WTC11 (cell line): ENCODE measurements around the gene SLC66A2. TPM values are rescaled to one million over a fixed set of nuclear protein-coding genes. Genes with fewer than 3 reads are reported as not detected.

Source experiments
- ATAC-seq: fragments of 200-7000 bp; cut with Tn5 transposase; 2 replicates; pipeline ENCODE4 v1.10.0; 2021; ENCODE audit warnings: mild to moderate bottlenecking, moderate library complexity
- CTCF ChIA-PET: fragments of 300-600 bp; sonication (Branson Sonifier 250); formaldehyde crosslinking; loops from one replicate; lab custom pipeline; 2021; ENCODE audit warnings: antibody characterized with exemption; lab: Charles Lee
- POLR2A ChIA-PET: fragments of 350-600 bp; sonication (Branson Sonifier 250); formaldehyde crosslinking; loops from one replicate; lab custom pipeline; 2021; ENCODE audit warnings: antibody characterized with exemption; lab: Charles Lee
- DNase-seq: peaks from one replicate; pipeline ENCODE4 v3.0.0; 2021; ENCODE audit warnings: low spot score
- H3K27ac Mint-ChIP-seq: 2 replicates; pipeline ENCODE4 v1.8.0; 2021; ENCODE audit warnings: mixed read lengths
- H3K27me3 Mint-ChIP-seq: 2 replicates; pipeline ENCODE4 v1.8.0; 2021; ENCODE audit warnings: low read depth, mild to moderate bottlenecking, moderate library complexity, mixed read lengths
- H3K36me3 Mint-ChIP-seq: 2 replicates; pipeline ENCODE4 v1.8.0; 2021; ENCODE audit warnings: mixed read lengths
- H3K4me1 Mint-ChIP-seq: 2 replicates; pipeline ENCODE4 v1.8.0; 2022; ENCODE audit warnings: mixed read lengths
- H3K4me3 Mint-ChIP-seq: 2 replicates; pipeline ENCODE4 v1.8.0; 2021; ENCODE audit warnings: mild to moderate bottlenecking, moderate library complexity, mixed read lengths
- H3K9me3 Mint-ChIP-seq: 2 replicates; pipeline ENCODE4 v1.8.0; 2021; ENCODE audit warnings: mixed read lengths
- ARID4B ChIP-seq: sonication (generic); formaldehyde crosslinking; IDR thresholded peaks from 2 replicates; pipeline ENCODE4 v1.8.0; 2023; ENCODE audit warnings: missing genetic modification reagents, mild to moderate bottlenecking, borderline replicate concordance
- CDX4 ChIP-seq: fragments of 250-450 bp; sonication (Bioruptor Pico); IDR thresholded peaks from 2 replicates; pipeline ENCODE4 v1.9.0; 2021; ENCODE audit warnings: moderate library complexity, mild to moderate bottlenecking, inconsistent platforms, borderline replicate concordance
- CTCF ChIP-seq: fragments of 200-600 bp; IDR thresholded peaks from 2 replicates; pipeline ENCODE4 v1.8.0; 2022; ENCODE audit warnings: antibody characterized with exemption
- E2F4 ChIP-seq: sonication (generic); formaldehyde crosslinking; IDR thresholded peaks from 2 replicates; pipeline ENCODE4 v1.8.1; 2022; ENCODE audit warnings: low read depth, mild to moderate bottlenecking, moderate library complexity, missing genetic modification reagents, borderline replicate concordance
- FOXJ3 ChIP-seq: sonication (generic); formaldehyde crosslinking; IDR thresholded peaks from 2 replicates; pipeline ENCODE4 v1.9.0; 2021; ENCODE audit warnings: missing genetic modification reagents, mild to moderate bottlenecking, borderline replicate concordance
- GRHL2 ChIP-seq: fragments of 250-450 bp; sonication (Bioruptor Pico); IDR thresholded peaks from 2 replicates; pipeline ENCODE4 v1.8.0; 2022; ENCODE audit warnings: mild to moderate bottlenecking, moderate library complexity; ENCODE audit not compliant: insufficient replicate concordance, severe bottlenecking
- IRF2 ChIP-seq: sonication (generic); formaldehyde crosslinking; IDR thresholded peaks from 2 replicates; pipeline ENCODE4 v1.8.0; 2022; ENCODE audit warnings: low read depth, missing genetic modification reagents, borderline replicate concordance
- JUN ChIP-seq: sonication (generic); formaldehyde crosslinking; IDR thresholded peaks from 2 replicates; pipeline ENCODE4 v1.8.0; 2023; ENCODE audit warnings: mild to moderate bottlenecking, missing genetic modification reagents
- SMAD4 ChIP-seq: sonication (generic); formaldehyde crosslinking; IDR thresholded peaks from 2 replicates; pipeline ENCODE4 v1.8.0; 2022; ENCODE audit warnings: mild to moderate bottlenecking, missing genetic modification reagents
- TP53 ChIP-seq: sonication (generic); formaldehyde crosslinking; IDR thresholded peaks from 2 replicates; pipeline ENCODE4 v1.8.1; 2023; ENCODE audit warnings: mild to moderate bottlenecking, missing genetic modification reagents
- ZMAT4 ChIP-seq: fragments of 250-450 bp; sonication (Bioruptor Pico); IDR thresholded peaks from 2 replicates; pipeline ENCODE4 v1.9.0; 2021; ENCODE audit warnings: mild to moderate bottlenecking
- ZNF232 ChIP-seq: sonication (generic); formaldehyde crosslinking; IDR thresholded peaks from 2 replicates; pipeline ENCODE4 v1.8.0; 2022; ENCODE audit warnings: mild to moderate bottlenecking, missing genetic modification reagents
- ZNF263 ChIP-seq: sonication (generic); formaldehyde crosslinking; IDR thresholded peaks from 2 replicates; pipeline ENCODE4 v1.8.1; 2022; ENCODE audit warnings: low read depth, mild to moderate bottlenecking, moderate library complexity, missing genetic modification reagents
- ZNF416 ChIP-seq: fragments of 250-450 bp; sonication (Bioruptor Pico); IDR thresholded peaks from 2 replicates; pipeline ENCODE4 v1.9.0; 2021; ENCODE audit warnings: mild to moderate bottlenecking, inconsistent platforms
- total RNA-seq: library from RNA; stranded (reverse); gene quantifications from 3 replicates; pipeline ENCODE4 v1.2.3, GENCODE V29; 2021

Gene SLC66A2
- total RNA-seq, 1 experiment from 2014 or later, result 20.9 TPM

- TF ChIP-seq ZNF263 (CRISPR knock-in tag), result no peak
- TF ChIP-seq CDX4 (CRISPR knock-in tag), result no peak
- no peak for TF ChIP-seq CTCF
- no peak for TF ChIP-seq GRHL2 (CRISPR knock-in tag)
Measured at GRCh38 chr18:79927607-79928562, 23.6 kb downstream of the SLC66A2 start (continued).

GRCh38 chr18:79926715-79927606 is 24.5 kb downstream of the SLC66A2 start:
- peaks cover 11% of the 10 kb centered on the region for H3K4me1 Mint-ChIP-seq
- ATAC-seq (peak; percentile 37), DNase-seq (peak; percentile 21)
- peaks cover 26% of the 10 kb centered on the region for H3K36me3 Mint-ChIP-seq
- H3K4me3 Mint-ChIP-seq, result no peak overlapping the region
- peak overlapping the region; percentile 80; the same call in 1 of the 2 replicates for H3K27ac Mint-ChIP-seq
- ChIA-PET POLR2A (no interaction called here), CTCF (interaction anchor here (0.5 kb wide), 1 partner anchor 193 kb away, joined by 3 read pairs; no protein-coding TSS in a partner anchor)
- TF ChIP-seq ZMAT4 (CRISPR knock-in tag) (no peak), ZNF232 (no peak)
- TF ChIP-seq, all 79 proteins: peak for 0
- peaks cover 33% of the 10 kb centered on the region for H3K9me3 Mint-ChIP-seq
- H3K27me3 Mint-ChIP-seq, result no peaks in the 10 kb centered on the region; the same call in 1 of the 2 replicates

GRCh38 chr18:79926306-79926705 is 25.1 kb downstream of the SLC66A2 start:
- ATAC-seq, result no peak; the same call in 1 of the 2 replicates
- TF ChIP-seq FOXJ3 (CRISPR knock-in tag) (no peak), TP53 (CRISPR knock-in tag) (no peak), ZNF416 (no peak), SMAD4 (CRISPR knock-in tag) (no peak)
- TF ChIP-seq, all 79 proteins: peak for 0
- H3K4me1 Mint-ChIP-seq, result peaks cover 11% of the 10 kb centered on the region
- no peak overlapping the region for H3K27ac Mint-ChIP-seq
- CTCF ChIA-PET, result no interaction called here
- H3K4me3 Mint-ChIP-seq, result no peak overlapping the region
- H3K9me3 Mint-ChIP-seq, result peaks cover 29% of the 10 kb centered on the region
- peaks cover 24% of the 10 kb centered on the region for H3K36me3 Mint-ChIP-seq
- no peaks in the 10 kb centered on the region; the same call in 1 of the 2 replicates for H3K27me3 Mint-ChIP-seq
- POLR2A ChIA-PET, result no interaction called here
- DNase-seq, result peak; percentile 10

GRCh38 chr18:79924814-79925731 is 26.4 kb downstream of the SLC66A2 start:
- no peak overlapping the region for H3K27ac Mint-ChIP-seq
- peak; percentile 8 for DNase-seq
- POLR2A ChIA-PET, result no interaction called here
- H3K36me3 Mint-ChIP-seq, result peaks cover 15% of the 10 kb centered on the region
- H3K9me3 Mint-ChIP-seq, result peaks cover 19% of the 10 kb centered on the region
- H3K27me3 Mint-ChIP-seq, result no peaks in the 10 kb centered on the region; the same call in 1 of the 2 replicates
- H3K4me1 Mint-ChIP-seq, result peaks cover 11% of the 10 kb centered on the region
- no peak overlapping the region for H3K4me3 Mint-ChIP-seq
- CTCF ChIA-PET, result no interaction called here
- ATAC-seq, result no peak; the same call in 1 of the 2 replicates
- TF ChIP-seq ARID4B (CRISPR knock-in tag) (no peak), JUN (CRISPR knock-in tag) (no peak), IRF2 (CRISPR knock-in tag) (no peak), E2F4 (CRISPR knock-in tag) (no peak), CDX4 (CRISPR knock-in tag) (no peak)
